ENCODE measurements around the gene ANKDD1A.

ANKDD1A gene

DNA sequence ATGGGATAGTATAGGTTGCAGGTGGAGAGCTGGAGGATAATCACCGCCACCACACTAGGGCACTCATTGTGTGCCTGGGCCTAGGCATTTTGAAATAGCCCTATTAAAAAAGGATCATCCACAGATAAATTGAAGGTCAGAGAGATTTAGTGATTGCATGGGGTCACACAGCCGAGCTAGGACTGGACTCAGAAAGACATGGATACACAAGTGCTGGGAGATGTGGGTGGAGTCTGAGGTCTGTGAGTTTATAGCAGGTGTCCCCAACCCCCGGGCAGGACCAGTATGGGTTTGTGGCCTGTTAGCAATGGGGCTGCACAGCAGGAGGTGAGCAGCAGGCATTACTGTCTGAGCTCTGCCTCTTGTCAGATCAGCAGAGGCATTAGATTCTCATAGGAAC is 5.3 kb upstream of the ANKDD1A start:
- Histone ChIP-seq H3K27me3 (ENCODE audit: insufficient read depth, low read length) (no peaks in the 10 kb centered on the region), H3K79me2 (ENCODE audit: control insufficient read depth, insufficient read depth, low read length, unreplicated experiment) (no peaks in the 10 kb centered on the region), H3K36me3 (ENCODE audit: insufficient read depth, low read length) (no peaks in the 10 kb centered on the region), H3K4me3 (ENCODE audit: low read depth, low read length) (no peak overlapping the region), H3K27ac (ENCODE audit: low read depth, low read length) (no peak overlapping the region), H3K4me1 (ENCODE audit: control insufficient read depth, insufficient read depth, low read length, unreplicated experiment) (peaks cover 6% of the 10 kb centered on the region), H2AFZ (ENCODE audit: low read length, unreplicated experiment) (no peak overlapping the region)

DNA sequence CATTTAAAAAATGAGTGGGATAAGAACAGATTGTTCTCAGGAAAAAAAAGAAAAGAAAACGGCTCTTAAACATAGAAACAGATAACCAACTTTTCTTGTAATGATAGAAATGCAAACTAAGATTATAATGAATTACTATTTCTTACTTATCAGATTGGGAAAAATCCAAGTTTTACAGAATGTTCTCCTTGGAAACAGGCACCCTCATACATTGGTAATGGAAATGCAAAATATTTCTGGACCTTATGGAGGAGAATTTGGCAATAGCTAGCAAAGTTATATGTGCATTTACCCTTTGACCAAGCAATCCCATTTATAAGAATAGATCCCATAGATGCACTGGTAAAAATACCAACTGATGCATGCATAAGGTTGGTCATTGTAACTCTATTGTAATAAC is 3.7 kb upstream of the ANKDD1A start:
- Histone ChIP-seq H2AFZ (ENCODE audit: low read length, unreplicated experiment) (no peak overlapping the region), H3K27ac (ENCODE audit: low read depth, low read length) (no peak overlapping the region), H3K79me2 (ENCODE audit: control insufficient read depth, insufficient read depth, low read length, unreplicated experiment) (no peaks in the 10 kb centered on the region), H3K36me3 (ENCODE audit: insufficient read depth, low read length) (no peaks in the 10 kb centered on the region), H3K4me1 (ENCODE audit: control insufficient read depth, insufficient read depth, low read length, unreplicated experiment) (peaks cover 6% of the 10 kb centered on the region), H3K4me3 (ENCODE audit: low read depth, low read length) (no peak overlapping the region), H3K27me3 (ENCODE audit: insufficient read depth, low read length) (no peaks in the 10 kb centered on the region)

GRCh38 chr15:64909546-64909945 is 2.2 kb upstream of the ANKDD1A start:
- Histone ChIP-seq H3K27ac (ENCODE audit: low read depth, low read length) (no peak overlapping the region), H3K4me3 (ENCODE audit: low read depth, low read length) (no peak overlapping the region), H3K36me3 (ENCODE audit: insufficient read depth, low read length) (no peaks in the 10 kb centered on the region), H2AFZ (ENCODE audit: low read length, unreplicated experiment) (no peak overlapping the region), H3K79me2 (ENCODE audit: control insufficient read depth, insufficient read depth, low read length, unreplicated experiment) (no peaks in the 10 kb centered on the region), H3K4me1 (ENCODE audit: control insufficient read depth, insufficient read depth, low read length, unreplicated experiment) (peaks cover 3% of the 10 kb centered on the region), H3K27me3 (ENCODE audit: insufficient read depth, low read length) (no peaks in the 10 kb centered on the region)

GRCh38 chr15:64912379-64913325 is 950 bp downstream of the ANKDD1A start:
- Histone ChIP-seq H3K4me3 (ENCODE audit: low read depth, low read length) (peak overlapping the region; percentile 86), H3K4me1 (ENCODE audit: control insufficient read depth, insufficient read depth, low read length, unreplicated experiment) (no peaks in the 10 kb centered on the region), H3K36me3 (ENCODE audit: insufficient read depth, low read length) (no peaks in the 10 kb centered on the region), H3K79me2 (ENCODE audit: control insufficient read depth, insufficient read depth, low read length, unreplicated experiment) (no peaks in the 10 kb centered on the region), H2AFZ (ENCODE audit: low read length, unreplicated experiment) (no peak overlapping the region), H3K27ac (ENCODE audit: low read depth, low read length) (no peak overlapping the region), H3K27me3 (ENCODE audit: insufficient read depth, low read length) (no peaks in the 10 kb centered on the region)

DNA sequence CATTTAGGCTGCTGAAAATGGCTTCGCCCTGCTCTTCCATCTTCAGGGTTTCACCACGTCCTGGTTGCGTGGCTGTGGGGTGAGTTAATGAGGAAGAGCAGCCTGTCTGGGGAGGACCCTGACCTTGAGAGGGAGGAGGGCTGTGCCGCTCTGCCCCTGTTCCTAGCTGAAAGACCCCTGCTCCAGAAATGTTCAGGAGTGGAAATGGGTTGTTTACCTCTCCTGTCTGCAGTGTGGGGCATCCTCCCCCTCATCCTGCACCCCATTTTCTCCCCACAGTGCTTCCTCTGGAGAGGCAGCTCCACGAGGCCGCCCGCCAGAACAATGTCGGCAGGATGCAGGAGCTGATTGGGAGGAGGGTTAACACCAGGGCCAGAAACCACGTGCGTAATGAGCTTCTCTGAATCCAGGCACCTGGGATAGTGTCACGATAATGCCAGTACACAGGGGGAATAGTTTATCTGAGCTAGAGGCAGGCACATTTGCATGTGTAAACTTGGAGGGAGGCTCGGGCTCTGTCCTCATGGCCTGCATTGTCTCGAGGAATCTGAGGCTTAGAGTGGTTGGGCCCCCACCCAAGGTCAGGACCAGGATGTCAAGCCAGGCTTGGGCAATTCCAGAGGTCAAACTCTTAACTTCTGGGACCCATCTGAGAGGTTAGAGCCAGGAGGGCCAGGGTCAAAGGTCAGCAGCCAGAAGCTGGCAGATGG is 4.0 kb downstream of the ANKDD1A start:
- H3K4me3 ChIP-seq (ENCODE audit: low read depth, low read length) = no peak overlapping the region
- no peaks in the 10 kb centered on the region for H3K36me3 ChIP-seq (ENCODE audit: insufficient read depth, low read length)
- H3K27ac ChIP-seq (ENCODE audit: low read depth, low read length) = no peak overlapping the region
- no peaks in the 10 kb centered on the region for H3K79me2 ChIP-seq (ENCODE audit: control insufficient read depth, insufficient read depth, low read length, unreplicated experiment)
- no peak overlapping the region for H2AFZ ChIP-seq (ENCODE audit: low read length, unreplicated experiment)
- H3K4me1 ChIP-seq (ENCODE audit: control insufficient read depth, insufficient read depth, low read length, unreplicated experiment) = no peaks in the 10 kb centered on the region
- no peaks in the 10 kb centered on the region for H3K27me3 ChIP-seq (ENCODE audit: insufficient read depth, low read length)

GRCh38 chr15:64916365-64916764 is 4.7 kb downstream of the ANKDD1A start:
- no peak overlapping the region for H3K27ac ChIP-seq (ENCODE audit: low read depth, low read length)
- H3K4me1 ChIP-seq (ENCODE audit: control insufficient read depth, insufficient read depth, low read length, unreplicated experiment) = no peaks in the 10 kb centered on the region
- no peak overlapping the region for H2AFZ ChIP-seq (ENCODE audit: low read length, unreplicated experiment)
- H3K79me2 ChIP-seq (ENCODE audit: control insufficient read depth, insufficient read depth, low read length, unreplicated experiment) = no peaks in the 10 kb centered on the region
- no peak overlapping the region for H3K4me3 ChIP-seq (ENCODE audit: low read depth, low read length)
- no peaks in the 10 kb centered on the region for H3K27me3 ChIP-seq (ENCODE audit: insufficient read depth, low read length)
- no peaks in the 10 kb centered on the region for H3K36me3 ChIP-seq (ENCODE audit: insufficient read depth, low read length)

DNA sequence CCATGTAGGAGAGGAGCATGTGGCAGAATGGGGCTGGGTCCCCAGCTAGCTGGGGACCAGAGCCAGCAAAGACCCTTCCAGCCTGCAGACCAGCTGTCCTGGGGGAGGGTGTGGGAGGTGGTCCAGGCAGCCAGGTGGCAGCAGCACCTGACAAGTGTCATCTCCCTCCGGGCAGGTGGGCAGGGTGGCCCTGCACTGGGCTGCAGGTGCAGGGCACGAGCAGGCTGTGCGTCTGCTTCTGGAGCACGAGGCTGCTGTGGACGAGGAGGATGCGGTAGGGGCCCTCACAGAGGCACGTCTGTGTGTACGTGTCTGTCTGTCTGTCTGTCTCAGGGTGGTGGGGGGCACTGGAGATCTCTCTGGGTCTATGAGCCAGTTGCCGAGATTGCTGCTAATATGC is 5.5 kb downstream of the ANKDD1A start:
- H3K4me3 ChIP-seq (ENCODE audit: low read depth, low read length) = no peak overlapping the region
- no peaks in the 10 kb centered on the region for H3K79me2 ChIP-seq (ENCODE audit: control insufficient read depth, insufficient read depth, low read length, unreplicated experiment)
- H3K4me1 ChIP-seq (ENCODE audit: control insufficient read depth, insufficient read depth, low read length, unreplicated experiment) = peaks cover 5% of the 10 kb centered on the region
- no peaks in the 10 kb centered on the region for H3K27me3 ChIP-seq (ENCODE audit: insufficient read depth, low read length)
- no peak overlapping the region for H2AFZ ChIP-seq (ENCODE audit: low read length, unreplicated experiment)
- H3K27ac ChIP-seq (ENCODE audit: low read depth, low read length) = no peak overlapping the region
- H3K36me3 ChIP-seq (ENCODE audit: insufficient read depth, low read length) = no peaks in the 10 kb centered on the region

- Histone ChIP-seq H3K4me3 (ENCODE audit: low read depth, low read length) (no peak overlapping the region), H3K27me3 (ENCODE audit: insufficient read depth, low read length) (no peaks in the 10 kb centered on the region), H2AFZ (ENCODE audit: low read length, unreplicated experiment) (no peak overlapping the region), H3K4me1 (ENCODE audit: control insufficient read depth, insufficient read depth, low read length, unreplicated experiment) (peaks cover 12% of the 10 kb centered on the region), H3K36me3 (ENCODE audit: insufficient read depth, low read length) (no peaks in the 10 kb centered on the region), H3K79me2 (ENCODE audit: control insufficient read depth, insufficient read depth, low read length, unreplicated experiment) (no peaks in the 10 kb centered on the region), H3K27ac (ENCODE audit: low read depth, low read length) (no peak overlapping the region)
Measured at GRCh38 chr15:64919721-64920120, 8.0 kb downstream of the ANKDD1A start.

GRCh38 chr15:64921711-64922110 is 10.0 kb downstream of the ANKDD1A start:
- H3K27ac ChIP-seq (ENCODE audit: low read depth, low read length) = no peak overlapping the region
- no peaks in the 10 kb centered on the region for H3K36me3 ChIP-seq (ENCODE audit: insufficient read depth, low read length)
- H3K4me1 ChIP-seq (ENCODE audit: control insufficient read depth, insufficient read depth, low read length, unreplicated experiment) = peaks cover 12% of the 10 kb centered on the region
- H2AFZ ChIP-seq (ENCODE audit: low read length, unreplicated experiment) = no peak overlapping the region
- no peaks in the 10 kb centered on the region for H3K79me2 ChIP-seq (ENCODE audit: control insufficient read depth, insufficient read depth, low read length, unreplicated experiment)
- H3K4me3 ChIP-seq (ENCODE audit: low read depth, low read length) = no peak overlapping the region
- H3K27me3 ChIP-seq (ENCODE audit: insufficient read depth, low read length) = no peaks in the 10 kb centered on the region

GRCh38 chr15:64923546-64923945 is 11.8 kb downstream of the ANKDD1A start:
- Histone ChIP-seq H2AFZ (ENCODE audit: low read length, unreplicated experiment) (no peak overlapping the region), H3K27me3 (ENCODE audit: insufficient read depth, low read length) (no peaks in the 10 kb centered on the region), H3K79me2 (ENCODE audit: control insufficient read depth, insufficient read depth, low read length, unreplicated experiment) (no peaks in the 10 kb centered on the region), H3K36me3 (ENCODE audit: insufficient read depth, low read length) (no peaks in the 10 kb centered on the region), H3K4me3 (ENCODE audit: low read depth, low read length) (no peak overlapping the region), H3K4me1 (ENCODE audit: control insufficient read depth, insufficient read depth, low read length, unreplicated experiment) (peaks cover 12% of the 10 kb centered on the region), H3K27ac (ENCODE audit: low read depth, low read length) (no peak overlapping the region)

Measured in ACC112 (cell line).